ENCODE results near the gene SLC30A3.

GRCh38 chr2:27231921-27232320 is 30.9 kb downstream of the SLC30A3 start:
- TF ChIP-seq, protein P1, sequence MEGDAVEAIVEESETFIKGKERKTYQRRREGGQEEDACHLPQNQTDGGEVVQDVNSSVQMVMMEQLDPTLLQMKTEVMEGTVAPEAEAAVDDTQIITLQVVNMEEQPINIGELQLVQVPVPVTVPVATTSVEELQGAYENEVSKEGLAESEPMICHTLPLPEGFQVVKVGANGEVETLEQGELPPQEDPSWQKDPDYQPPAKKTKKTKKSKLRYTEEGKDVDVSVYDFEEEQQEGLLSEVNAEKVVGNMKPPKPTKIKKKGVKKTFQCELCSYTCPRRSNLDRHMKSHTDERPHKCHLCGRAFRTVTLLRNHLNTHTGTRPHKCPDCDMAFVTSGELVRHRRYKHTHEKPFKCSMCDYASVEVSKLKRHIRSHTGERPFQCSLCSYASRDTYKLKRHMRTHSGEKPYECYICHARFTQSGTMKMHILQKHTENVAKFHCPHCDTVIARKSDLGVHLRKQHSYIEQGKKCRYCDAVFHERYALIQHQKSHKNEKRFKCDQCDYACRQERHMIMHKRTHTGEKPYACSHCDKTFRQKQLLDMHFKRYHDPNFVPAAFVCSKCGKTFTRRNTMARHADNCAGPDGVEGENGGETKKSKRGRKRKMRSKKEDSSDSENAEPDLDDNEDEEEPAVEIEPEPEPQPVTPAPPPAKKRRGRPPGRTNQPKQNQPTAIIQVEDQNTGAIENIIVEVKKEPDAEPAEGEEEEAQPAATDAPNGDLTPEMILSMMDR (conservative IDR thresholded peaks at IDR 0.05 in 1 of 2, IDR thresholded peaks at IDR 0.05 in 1 of 2; ENCODE audit: low read depth in 1 of 2, low read length in 2 of 2), result no peak
- no peak for TF ChIP-seq EZH2 (IDR thresholded peaks at IDR 0.05; ENCODE audit: low read length, missing control alignments)

Measured in fibroblast of lung (primary cell).